Left hindlimb (tissue), 1 donor: ENCODE data around the gene AIDA.
"Not testable (repeated sequence)": the region's sequence is repeated elsewhere in the genome, so short reads cannot be mapped to it uniquely, and the experiment has no call there.

Source experiments
- DNase-seq: peaks from one replicate; pipeline ENCODE4 v3.0.0-alpha.2; 2018

Gene AIDA

GRCh38 chr1:222712253-222713090 is at the start of gene AIDA, which contains the start of gene BROX:
TSS of gene AIDA (minus strand) at chr1:222712491. CDS start at chr1:222712317, 174 bp downstream.
TSS of gene BROX (plus strand) at chr1:222712564. CDS start at chr1:222715700, 3,136 bp downstream.
- DNase-seq: peak; percentile 95

- no peak for DNase-seq
Observed at GRCh38 chr1:222761083-222761482, 48.8 kb upstream of the AIDA start.

GRCh38 chr1:222759451-222760035 is 47.3 kb upstream of the AIDA start:
- no peak for DNase-seq

GRCh38 chr1:222757646-222758268 is 45.5 kb upstream of the AIDA start:
- peak; percentile 57 for DNase-seq

DNA sequence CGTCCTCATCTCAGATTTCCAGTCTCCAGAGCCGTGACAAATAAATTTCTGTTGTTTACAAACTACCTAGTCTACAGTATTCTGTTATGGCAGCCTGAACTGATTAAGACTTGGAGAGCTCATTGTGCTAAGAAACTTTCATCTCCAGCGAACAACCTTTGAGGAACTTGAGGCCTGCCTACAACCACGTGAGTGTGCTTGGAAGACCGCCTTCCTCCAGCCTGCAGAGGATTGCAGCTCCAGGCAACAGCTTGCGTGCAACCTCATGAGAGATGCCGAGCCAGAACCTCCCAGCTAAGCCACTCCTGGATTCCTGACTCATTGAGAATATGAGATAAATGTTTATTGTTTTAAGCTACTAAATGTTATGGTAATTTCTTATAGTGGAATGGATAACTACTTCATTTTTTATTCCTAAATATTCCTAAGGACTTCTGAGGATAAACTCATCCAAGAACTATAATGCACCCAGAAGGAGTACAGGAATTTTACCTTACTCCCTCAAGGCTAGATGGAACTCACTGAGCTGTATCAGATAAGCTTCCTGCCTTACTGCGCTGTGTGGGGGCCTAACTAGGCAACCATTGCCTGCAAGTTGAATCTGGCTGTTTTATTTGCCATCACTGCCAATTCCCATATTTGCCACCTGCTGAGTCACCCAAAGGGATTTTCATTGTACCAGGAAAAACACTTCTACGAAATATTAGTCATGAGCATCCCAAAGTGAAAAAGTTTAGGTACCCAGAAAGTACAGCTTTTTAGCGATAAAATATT is 42.3 kb upstream of the AIDA start:
- peak; percentile 57 for DNase-seq

- no peak for DNase-seq
Observed at GRCh38 chr1:222751255-222751654, 39.0 kb upstream of the AIDA start.

DNA sequence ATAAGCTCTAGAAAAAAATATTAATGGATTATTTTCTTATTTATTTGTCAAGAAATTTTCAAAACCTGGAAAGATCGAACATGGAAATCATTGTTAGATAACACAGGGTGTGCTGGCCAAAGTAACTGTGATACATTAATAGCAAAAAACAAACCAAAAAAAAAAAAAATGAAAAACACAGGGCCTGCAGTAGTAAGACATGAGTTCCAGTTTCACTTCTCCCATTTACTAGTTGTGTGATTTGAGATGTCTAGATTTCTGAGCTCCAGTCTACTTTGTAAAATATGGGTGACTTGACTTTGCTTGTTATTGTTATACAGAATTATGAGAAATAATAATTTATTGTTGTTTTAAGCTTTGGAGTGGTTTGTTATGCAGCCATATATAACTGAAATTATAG is 38.4 kb upstream of the AIDA start:
- DNase-seq: no peak

DNA sequence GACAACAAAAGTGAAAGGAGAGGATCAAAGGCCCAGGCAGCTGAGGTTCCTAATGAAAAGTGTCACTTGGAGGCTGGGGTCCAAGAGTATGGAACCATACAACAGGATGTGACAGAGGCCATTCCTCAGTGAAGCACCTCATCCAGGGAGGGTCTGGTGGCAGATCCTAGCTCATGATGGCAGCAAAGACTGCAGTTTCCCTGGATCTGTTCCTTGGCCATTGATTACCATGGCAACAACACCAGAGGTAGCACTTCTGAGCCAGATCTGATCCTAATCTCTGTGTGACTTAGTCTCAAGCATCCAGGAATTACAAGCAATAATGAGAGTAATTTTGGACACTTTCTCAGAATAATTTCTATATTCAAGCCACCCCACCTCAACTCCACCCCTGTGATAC is 37.6 kb upstream of the AIDA start:
- DNase-seq: no peak

DNA sequence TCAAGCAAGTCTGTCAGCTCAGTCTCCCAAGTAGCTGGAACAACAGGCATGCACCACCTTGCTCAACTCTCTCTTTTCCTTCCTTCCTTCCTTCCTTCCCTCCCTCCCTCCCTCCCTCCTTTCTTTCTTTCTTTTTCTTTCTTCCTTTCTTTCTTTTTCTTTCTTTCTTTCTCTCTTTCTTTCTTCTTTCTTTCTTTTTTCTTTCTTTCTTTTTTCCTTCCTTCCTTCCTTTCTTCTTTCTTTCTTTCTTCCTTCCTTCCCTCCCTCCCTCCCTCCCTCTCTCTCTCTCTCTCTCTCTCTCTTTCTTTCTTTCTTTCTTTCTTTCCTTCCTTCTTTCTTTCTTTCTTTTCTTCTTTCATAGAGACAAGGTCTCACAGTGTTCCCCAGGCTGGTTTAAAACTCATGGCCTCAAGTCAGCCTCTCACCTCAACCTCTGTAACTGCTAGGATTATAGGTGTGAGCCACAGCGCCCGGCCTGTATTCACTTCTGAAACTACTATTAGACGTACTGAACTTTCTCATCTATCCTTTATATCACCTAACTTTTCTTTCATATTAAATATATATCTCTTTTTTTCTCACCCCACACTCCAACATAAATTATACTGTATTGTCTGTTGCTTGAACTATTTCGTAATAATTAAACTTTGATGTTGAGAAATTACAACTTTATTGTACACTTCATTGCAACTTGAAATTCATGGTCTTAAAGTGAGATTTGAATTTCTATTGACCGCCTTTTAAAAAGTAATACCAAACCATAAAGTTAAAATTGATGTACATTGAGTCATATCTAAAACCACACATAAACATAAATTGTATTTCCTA is 29.6 kb upstream of the AIDA start:
- DNase-seq: not testable (repeated sequence)

DNA sequence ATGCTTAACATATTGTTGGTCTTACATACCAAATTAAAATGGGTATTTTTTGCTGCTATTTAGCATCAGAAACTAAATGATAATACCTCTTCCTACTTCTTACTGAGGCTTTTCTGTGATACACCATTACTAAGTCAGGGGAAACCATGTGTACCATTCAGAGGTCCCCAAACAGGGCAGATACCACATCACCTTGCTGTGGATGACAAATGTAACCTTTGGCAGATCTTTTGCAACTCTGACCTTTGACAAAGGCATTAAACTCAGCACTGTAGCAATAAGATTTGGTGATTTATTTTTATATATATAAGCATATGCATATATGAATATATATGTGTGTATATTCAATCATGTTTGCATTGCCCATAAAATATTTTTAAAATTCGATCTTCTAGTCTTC is 27.6 kb upstream of the AIDA start:
- DNase-seq: no peak

DNA sequence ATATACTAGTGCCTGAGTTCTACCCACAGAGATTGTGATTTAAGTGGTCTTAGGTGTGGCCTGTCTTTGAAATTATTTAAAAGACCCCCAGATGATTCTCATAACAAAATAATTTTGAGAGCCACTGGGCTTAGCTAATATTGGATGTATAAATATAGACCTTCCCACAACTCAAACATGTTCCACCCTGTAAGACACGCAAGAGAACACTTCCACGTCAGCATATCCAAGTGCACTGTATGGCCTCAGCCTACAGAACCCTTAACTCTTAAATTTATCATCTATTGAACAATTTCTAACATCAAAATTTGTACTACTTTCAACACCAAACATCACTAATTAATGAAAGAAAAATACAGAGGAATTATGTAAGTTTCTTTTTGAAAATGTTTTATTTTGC is 27.2 kb upstream of the AIDA start:
- no peak for DNase-seq

DNA sequence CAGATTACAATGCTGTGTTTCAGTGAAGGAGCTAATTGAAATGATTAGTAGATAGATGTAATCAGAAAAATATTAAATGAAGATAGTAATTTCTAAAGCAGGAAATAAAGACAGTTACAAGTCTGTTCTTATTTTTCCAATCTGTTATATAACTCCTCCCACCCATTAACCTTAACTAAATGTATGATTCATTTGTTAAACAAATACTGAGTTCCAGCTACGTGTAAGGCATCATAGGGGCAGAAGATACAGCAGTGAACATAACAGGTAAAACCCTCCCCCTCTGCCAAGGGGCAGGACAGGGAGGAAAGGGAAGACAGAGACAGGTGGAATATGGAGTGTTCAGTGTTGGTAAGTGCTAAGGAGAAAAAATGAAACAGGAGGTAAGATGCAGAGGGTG is 24.7 kb upstream of the AIDA start, which contains the start of gene FAM177B:
Gene FAM177B (plus strand): TSS at position 231 of the 400 bp plus-strand sequence. CDS start 9,344 bp downstream, outside the sequence.
- no peak for DNase-seq

DNA sequence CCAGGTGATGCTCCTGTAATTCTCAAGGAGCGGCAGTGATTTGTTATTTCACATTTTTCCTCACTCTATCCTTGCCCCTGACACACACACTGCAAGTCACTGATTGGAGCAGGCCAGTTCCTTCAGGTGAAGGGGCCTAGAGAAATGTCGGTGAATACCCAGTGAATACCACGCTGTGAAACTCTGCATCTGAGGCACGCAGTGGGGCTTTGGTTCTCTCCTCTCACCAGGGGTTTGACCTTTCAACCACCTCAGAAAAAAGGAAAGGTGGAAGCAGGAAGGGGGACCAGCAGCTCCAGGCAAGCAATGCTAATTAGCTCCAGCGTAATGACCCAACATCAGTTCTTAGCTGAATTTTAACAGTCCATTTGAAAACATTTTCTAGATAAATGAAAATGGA is 24.2 kb upstream of the AIDA start:
- DNase-seq: no peak

GRCh38 chr1:222734740-222735139 is 22.4 kb upstream of the AIDA start:
- DNase-seq: no peak

DNA sequence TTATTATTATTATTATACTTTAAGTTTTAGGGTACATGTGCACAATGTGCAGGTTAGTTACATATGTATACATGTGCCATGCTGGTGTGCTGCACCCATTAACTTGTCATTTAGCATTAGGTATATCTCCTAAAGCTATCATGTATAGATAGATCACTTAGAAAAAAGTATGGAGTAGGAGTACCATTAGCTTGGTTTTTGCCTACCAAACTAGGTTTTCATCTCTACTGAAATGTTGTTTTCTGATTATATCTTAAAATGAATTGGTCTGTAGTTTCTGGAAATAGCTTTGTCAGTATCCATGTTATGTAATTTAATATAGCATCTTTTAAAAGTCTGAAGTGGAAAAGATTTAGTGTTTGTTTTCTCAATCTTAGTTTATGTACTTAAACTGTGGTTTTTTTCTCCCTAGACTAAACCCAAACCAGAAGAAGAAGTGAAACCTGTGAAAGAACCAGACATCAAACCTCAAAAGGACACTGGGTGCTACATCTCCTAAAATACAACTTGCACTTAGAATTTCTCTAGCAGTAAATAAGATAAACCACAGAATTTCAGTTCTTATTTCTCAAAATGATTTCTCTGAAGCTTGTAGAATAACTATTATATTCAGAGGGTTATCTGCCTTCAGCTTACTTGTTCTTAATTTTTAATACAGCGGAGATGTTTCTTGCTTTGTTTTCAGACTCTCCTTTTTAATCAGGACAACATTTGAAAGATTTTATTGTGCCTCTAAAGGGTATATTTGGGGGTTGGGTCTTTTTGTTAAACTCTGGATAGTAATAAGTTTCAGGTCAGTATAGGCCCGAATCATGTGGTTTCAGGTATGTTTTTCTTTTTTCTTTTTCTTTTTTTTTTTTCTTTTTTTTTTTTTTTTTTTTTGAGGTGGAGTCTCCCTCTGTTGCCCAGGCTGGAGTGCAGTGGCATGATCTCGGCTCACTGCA is 20.2 kb upstream of the AIDA start:
- DNase-seq: no peak

DNA sequence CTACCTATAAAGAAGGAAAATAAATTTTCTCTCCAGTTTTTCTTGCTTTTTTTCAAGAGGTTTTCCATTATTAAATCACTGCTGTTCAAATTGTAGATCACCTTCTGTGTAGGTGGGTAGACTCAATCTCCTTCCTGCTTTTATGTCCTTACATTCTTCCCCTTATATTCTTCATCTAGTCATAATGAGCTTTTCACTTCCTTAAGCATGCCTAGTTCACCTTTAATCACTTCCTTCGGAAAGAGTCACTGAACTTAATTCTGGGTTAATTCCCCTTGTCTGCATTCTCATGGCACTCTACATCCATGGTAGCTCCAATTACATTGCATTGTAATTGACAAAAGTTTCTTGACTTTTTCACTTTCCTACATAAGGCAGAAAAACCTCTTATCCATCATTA is 18.6 kb upstream of the AIDA start:
- DNase-seq: no peak

DNA sequence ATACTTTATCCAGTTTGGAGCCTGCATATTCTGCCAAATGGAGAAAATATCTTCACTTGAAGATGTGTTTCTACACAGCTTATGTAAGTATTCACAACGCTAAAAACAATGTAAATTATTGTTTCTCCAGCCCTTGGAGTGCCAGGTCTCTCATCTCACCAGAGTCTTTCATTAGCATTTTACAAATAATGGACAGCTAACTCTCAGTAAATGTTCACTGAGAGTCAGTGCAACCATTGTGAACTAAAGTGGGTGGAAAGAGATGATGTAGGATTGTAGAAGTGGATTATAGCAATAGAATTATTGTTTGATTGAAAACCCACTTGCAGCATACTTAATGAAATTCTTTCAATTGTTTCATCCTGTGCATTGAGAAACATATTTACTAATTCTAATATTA is 16.5 kb upstream of the AIDA start:
- no peak for DNase-seq

DNA sequence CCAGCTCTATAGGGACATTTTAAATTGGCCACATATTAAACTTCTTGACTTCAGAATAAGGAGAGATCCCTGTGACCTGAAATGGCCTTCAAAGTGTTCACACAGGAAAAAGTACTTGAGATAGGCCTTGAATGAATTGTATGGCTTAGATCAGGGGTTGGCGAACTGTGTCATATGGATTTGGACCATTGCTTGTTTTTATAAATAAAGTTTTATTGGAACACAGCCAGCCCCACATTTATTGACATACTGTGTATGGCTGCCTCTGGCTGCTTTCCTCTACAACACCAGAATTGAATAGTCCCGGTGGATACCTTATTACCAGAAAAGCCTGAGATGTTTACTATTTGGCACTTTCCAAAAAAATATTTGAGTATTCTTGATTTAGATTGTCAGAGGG is 4.1 kb upstream of the AIDA start:
- DNase-seq: no peak

DNA sequence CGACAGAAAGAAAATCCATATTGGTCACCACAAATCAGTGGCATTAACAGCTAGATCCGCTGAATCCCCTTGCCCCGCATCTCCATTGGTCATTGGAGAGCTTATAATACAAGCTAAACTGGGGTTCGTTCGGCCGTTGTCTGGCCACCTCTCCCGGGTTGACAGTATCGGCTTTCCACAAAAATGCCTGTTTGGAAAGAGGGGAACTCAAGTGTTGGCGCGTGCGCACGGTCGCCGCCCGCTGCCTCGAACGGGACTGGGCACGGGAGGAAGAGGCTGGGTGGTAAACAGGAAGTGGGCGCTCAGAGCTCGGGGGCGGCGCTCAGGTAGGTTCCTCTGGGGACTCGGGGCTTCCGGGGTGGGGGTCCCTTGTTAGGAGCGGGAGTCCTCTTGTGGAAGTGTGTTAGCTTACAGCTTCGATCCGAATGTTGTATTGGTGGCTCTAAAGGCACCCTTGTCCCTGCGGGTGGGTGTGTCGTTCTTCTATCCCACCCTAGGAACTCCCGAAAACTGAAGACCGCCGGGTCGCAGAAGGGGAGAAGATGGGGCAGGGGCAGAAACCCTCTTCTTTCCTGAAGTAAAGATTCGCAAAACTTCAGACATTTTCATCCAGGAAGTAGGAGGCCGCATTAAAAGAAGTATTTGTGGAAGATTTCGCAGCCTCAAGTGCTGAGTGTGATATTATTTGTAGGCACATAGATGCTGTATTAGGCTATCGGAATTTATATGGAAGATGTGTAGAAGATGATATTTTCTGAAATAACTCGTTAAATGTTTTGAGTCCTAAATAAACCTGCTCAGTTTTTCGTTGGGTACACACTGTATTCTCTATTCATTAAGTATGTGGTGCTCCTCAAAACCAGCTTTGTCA is 1.0 kb upstream of the AIDA start:
- DNase-seq: peak; percentile 96
